Right lobe of liver (tissue), 6 donors: ENCODE results near the gene APC2. TPM values are rescaled to one million over a fixed set of nuclear protein-coding genes. Genes with fewer than 3 reads are reported as not detected.
A peak's percentile ranks its signal among the peaks of the same experiment; 100 is the strongest.

Source experiments
- ATAC-seq, 4 donors: fragments of 200-7000 bp; cut with Tn5 transposase; one replicate each; pipeline ENCODE4 v1.9.1; 2020; ENCODE audit warnings: mild to moderate bottlenecking in 4 of 4, moderate library complexity in 4 of 4
- DNase-seq, 3 donors: peaks; one replicate each; pipeline ENCODE4 v3.0.0-alpha.2; 2020
- H3K27ac ChIP-seq, 3 donors: fragments of 200-600 bp; one replicate each; pipeline ENCODE4 v1.8.0; 2022
- H3K27me3 ChIP-seq, 2 donors: fragments of 200-600 bp; one replicate each; pipeline ENCODE4 v1.8.0; 2022
- H3K36me3 ChIP-seq, 4 donors: fragments of 200-600 bp; sonication (generic) in 1 of 4; one replicate each; pipeline versions ENCODE4 v1.5.1 to v1.8.0; 2017 to 2022; ENCODE audit warnings: control low read depth in 1 of 4
- H3K4me1 ChIP-seq, 4 donors: fragments of 200-600 bp; sonication (generic) in 1 of 4; one replicate each; pipeline versions ENCODE4 v1.5.1 to v1.8.0; 2017 to 2022; ENCODE audit warnings: control low read depth in 1 of 4
- H3K4me3 ChIP-seq, 3 donors: fragments of 200-600 bp; one replicate each; pipeline ENCODE4 v1.8.0; 2022
- H3K9me3 ChIP-seq, 4 donors: fragments of 200-600 bp; sonication (generic) in 1 of 4; one replicate each; pipeline versions ENCODE4 v1.5.1 to v1.8.0; 2017 to 2022; ENCODE audit warnings: control low read depth in 1 of 4
- CTCF ChIP-seq, 4 donors: fragments of 200-600 bp in 3 of 4; fragments of 450-650 bp in 1 of 4; IDR thresholded peaks; one replicate each; pipeline versions ENCODE4 v1.5.1 to v1.8.0; 2016 to 2022; ENCODE audit warnings: antibody characterized with exemption in 4 of 4, mild to moderate bottlenecking in 2 of 4
- POLR2A ChIP-seq: fragments of 450-650 bp; IDR thresholded peaks from one replicate; pipeline ENCODE4 v1.6.1; 2017; ENCODE audit warnings: antibody characterized with exemption, mild to moderate bottlenecking
- WGBS: methylation state at CpG from one replicate; pipeline ENCODE4 v1.1.6; 2018; ENCODE audit warnings: low coverage, low lambda C conversion rate; ENCODE audit not compliant: insufficient coverage; ENCODE audit errors: missing lambda C conversion rate; 5-methylcytosine and 5-hydroxymethylcytosine counted together
- intact Hi-C, 2 donors: fragments of 100-400 bp; cut with DNase I; formaldehyde crosslinking; loops; one replicate each; pipeline versions ENCODE4 v1.11.2 to v1.14.1; 2022
- total RNA-seq, 6 experiments: library from RNA; depleted of rRNA in 2 of 6; stranded (reverse); fragments of >200 nt in 2 of 6; fragmentation: NEBNext Ultra II Directional in 3 of 6; extraction: Animal tissue kit (Norgen Biotek cat#: 25700) in 3 of 6; gene quantifications; one replicate each; pipeline versions ENCODE4 v1.1.0 to v1.2.4, GENCODE V29; 2016 to 2023
- donor health status: DM: no; HTN: yes; CAD: no.
- donor health status: DM: no; HTN: no; CAD: no.
- donor health status: DM: no; HTN: no; CAD: no.
- donor health status: DM: no; HTN: yes; CAD: no.
- donor health status: DM: no; HTN: yes; CAD: no.

The APC2 gene
- total RNA-seq, 6 experiments from 2014 or later = 0.06 to 0.13 (median 0.06) TPM; not detected in 3

GRCh38 chr19:1461862-1462261 is 11.9 kb downstream of the APC2 start:
- peaks cover 0 to 5% of the 10 kb centered on the region in 2 donors for H3K27me3 ChIP-seq
- WGBS = 100% methylated on average over 1 of the region's 24 CpGs

GRCh38 chr19:1465191-1466016 is 15.5 kb downstream of the APC2 start:
- H3K27me3 ChIP-seq = peaks cover 0 to 27% of the 10 kb centered on the region in 2 donors
- peak; percentile 58 to 77 (median 67) for ATAC-seq
- no peaks in the 10 kb centered on the region for H3K36me3 ChIP-seq
- no peaks in the 10 kb centered on the region for H3K9me3 ChIP-seq
- H3K27ac ChIP-seq = no peak overlapping the region
- intact Hi-C loops = no loop called here
- peaks cover 0 to 38% (median 5%) of the 10 kb centered on the region in 4 donors for H3K4me1 ChIP-seq
- DNase-seq = peak in 2 of 3 donors; percentile 67
- 58% methylated on average over 16 of the region's 83 CpGs for WGBS
- H3K4me3 ChIP-seq = no peak overlapping the region
- TF ChIP-seq POLR2A (no peak), CTCF (IDR thresholded peaks at IDR 0.05) (peak; percentile 35 to 67 (median 48))

More at GRCh38 chr19:1461862-1462261, 11.9 kb downstream of the APC2 start:
- no peak for TF ChIP-seq POLR2A
- no peak for TF ChIP-seq CTCF (IDR thresholded peaks at IDR 0.05)
- no peak overlapping the region for H3K27ac ChIP-seq
- H3K4me1 ChIP-seq = peaks cover 0 to 10% (median 0%) of the 10 kb centered on the region in 4 donors
- intact Hi-C loops = no loop called here
- no peaks in the 10 kb centered on the region for H3K9me3 ChIP-seq
- H3K36me3 ChIP-seq = no peaks in the 10 kb centered on the region
- DNase-seq (peak in 1 of 3 donors; percentile 48), ATAC-seq (no peak)
- H3K4me3 ChIP-seq = no peak overlapping the region

GRCh38 chr19:1466018-1466460 is 16.1 kb downstream of the APC2 start:
- H3K9me3 ChIP-seq = no peaks in the 10 kb centered on the region
- TF ChIP-seq CTCF (IDR thresholded peaks at IDR 0.05) (no peak), POLR2A (no peak)
- H3K4me1 ChIP-seq = peaks cover 0 to 44% (median 8%) of the 10 kb centered on the region in 4 donors
- WGBS = 73% methylated on average over 3 of the region's 41 CpGs
- no peak overlapping the region for H3K27ac ChIP-seq
- intact Hi-C loops = no loop called here
- H3K27me3 ChIP-seq = peaks cover 0 to 33% of the 10 kb centered on the region in 2 donors
- ATAC-seq = no peak
- H3K4me3 ChIP-seq = no peak overlapping the region
- DNase-seq = peak in 1 of 3 donors; percentile 56
- no peaks in the 10 kb centered on the region for H3K36me3 ChIP-seq

GRCh38 chr19:1466461-1467214 is 16.7 kb downstream of the APC2 start:
- no peak for ATAC-seq
- Histone ChIP-seq H3K4me1 (peaks cover 0 to 49% (median 10%) of the 10 kb centered on the region in 4 donors), H3K9me3 (no peaks in the 10 kb centered on the region), H3K4me3 (no peak overlapping the region), H3K27me3 (peaks cover 0 to 38% of the 10 kb centered on the region in 2 donors), H3K27ac (no peak overlapping the region), H3K36me3 (no peaks in the 10 kb centered on the region)
- no peak for TF ChIP-seq POLR2A
- TF ChIP-seq CTCF (IDR thresholded peaks at IDR 0.05) = no peak
- peak in 2 of 3 donors; percentile 17 to 50 for DNase-seq
- intact Hi-C loops = no loop called here
- WGBS = 82% methylated on average over 4 of the region's 70 CpGs
